ENCODE measurements around the gene FBXW12. TPM values are rescaled to one million over a fixed set of nuclear protein-coding genes. Genes with fewer than 3 reads are reported as not detected.
"Not testable (repeated sequence)": the region's sequence is repeated elsewhere in the genome, so short reads cannot be mapped to it uniquely, and the experiment has no call there.

Gene FBXW12
- total and polyA plus RNA-seq, 2 donors (not counting 1 experiment from before 2014, with no cell fraction given): not detected

- H4K20me1 ChIP-seq (ENCODE audit: control insufficient read depth, insufficient read depth, low read length, poor library complexity, severe bottlenecking); H3K4me2 ChIP-seq (replicated peaks; ENCODE audit: low read depth, low read length, poor library complexity, severe bottlenecking); H3K9ac ChIP-seq (ENCODE audit: low read length); H3K27ac Mint-ChIP-seq; CTCF ChIA-PET; H3K9me3 ChIP-seq (ENCODE audit: control extremely low read depth in 1 of 3, control insufficient read depth in 2 of 3, insufficient read depth in 1 of 3, low read length in 2 of 3); H3K79me2 ChIP-seq (ENCODE audit: control insufficient read depth, insufficient read depth, low read length); H3K4me3 ChIP-seq (ENCODE audit: control extremely low read depth in 1 of 5, extremely low read depth in 1 of 5, insufficient read depth in 1 of 5, low read depth in 2 of 5, low read length in 4 of 5); H3K9me3 Mint-ChIP-seq (ENCODE audit: insufficient read depth); intact Hi-C loops (cut with micrococcal nuclease); H3K4me1 Mint-ChIP-seq; POLR2A ChIA-PET; DNase-seq; H3K4me1 ChIP-seq (ENCODE audit: control insufficient read depth in 2 of 2, insufficient read depth in 2 of 2, low read length in 2 of 2); H3K4me3 Mint-ChIP-seq; ATAC-seq (ENCODE audit: low read depth); H3K36me3 ChIP-seq (replicated peaks in 1 of 2; ENCODE audit: control extremely low read depth in 1 of 2, control insufficient read depth in 1 of 2, extremely low read depth in 1 of 2, insufficient read depth in 2 of 2, low read length in 1 of 2); H2AFZ ChIP-seq (ENCODE audit: insufficient read depth, low read depth, low read length, poor library complexity, severe bottlenecking); H3K27ac ChIP-seq (ENCODE audit: low read length in 2 of 2): not testable (repeated sequence)
- H3K27me3 Mint-ChIP-seq: peaks cover 25% of the 10 kb centered on the region
- 72% methylated on average over 7 of the region's 15 CpGs for WGBS (ENCODE audit: insufficient coverage)
- H3K27me3 ChIP-seq (replicated peaks in 1 of 4; ENCODE audit: control extremely low read depth in 1 of 4, control insufficient read depth in 3 of 4, insufficient read depth in 4 of 4, low read length in 3 of 4): peaks cover 0 to 15% (median 2%) of the 10 kb centered on the region in 4 experiments
Observed at GRCh38 chr3:48333346-48334245, 38.4 kb upstream of the FBXW12 start, which contains the start of gene SPINK8. SPINK8 (minus strand) TSS chr3:48333661; CDS start chr3:48328341, 5,320 bp downstream.

GRCh38 chr3:48334605-48335004, 37.4 kb upstream of the FBXW12 start:
- H2AFZ ChIP-seq (ENCODE audit: insufficient read depth, low read depth, low read length, poor library complexity, severe bottlenecking): no peak overlapping the region
- H3K9me3 Mint-ChIP-seq (ENCODE audit: insufficient read depth): no peaks in the 10 kb centered on the region
- H3K79me2 ChIP-seq (ENCODE audit: control insufficient read depth, insufficient read depth, low read length): no peaks in the 10 kb centered on the region
- TF ChIP-seq EZH2 (IDR thresholded peaks at IDR 0.05; ENCODE audit: borderline replicate concordance, insufficient read depth, low read depth, low read length, poor library complexity, severe bottlenecking): no peak
- TF ChIP-seq, protein P1, sequence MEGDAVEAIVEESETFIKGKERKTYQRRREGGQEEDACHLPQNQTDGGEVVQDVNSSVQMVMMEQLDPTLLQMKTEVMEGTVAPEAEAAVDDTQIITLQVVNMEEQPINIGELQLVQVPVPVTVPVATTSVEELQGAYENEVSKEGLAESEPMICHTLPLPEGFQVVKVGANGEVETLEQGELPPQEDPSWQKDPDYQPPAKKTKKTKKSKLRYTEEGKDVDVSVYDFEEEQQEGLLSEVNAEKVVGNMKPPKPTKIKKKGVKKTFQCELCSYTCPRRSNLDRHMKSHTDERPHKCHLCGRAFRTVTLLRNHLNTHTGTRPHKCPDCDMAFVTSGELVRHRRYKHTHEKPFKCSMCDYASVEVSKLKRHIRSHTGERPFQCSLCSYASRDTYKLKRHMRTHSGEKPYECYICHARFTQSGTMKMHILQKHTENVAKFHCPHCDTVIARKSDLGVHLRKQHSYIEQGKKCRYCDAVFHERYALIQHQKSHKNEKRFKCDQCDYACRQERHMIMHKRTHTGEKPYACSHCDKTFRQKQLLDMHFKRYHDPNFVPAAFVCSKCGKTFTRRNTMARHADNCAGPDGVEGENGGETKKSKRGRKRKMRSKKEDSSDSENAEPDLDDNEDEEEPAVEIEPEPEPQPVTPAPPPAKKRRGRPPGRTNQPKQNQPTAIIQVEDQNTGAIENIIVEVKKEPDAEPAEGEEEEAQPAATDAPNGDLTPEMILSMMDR (IDR thresholded peaks at IDR 0.05): no peak
- H3K4me3 Mint-ChIP-seq: no peak overlapping the region
- H3K27me3 Mint-ChIP-seq: peaks cover 31% of the 10 kb centered on the region
- H3K4me1 ChIP-seq (ENCODE audit: control insufficient read depth in 2 of 2, insufficient read depth in 2 of 2, low read length in 2 of 2): no peaks in the 10 kb centered on the region
- CTCF ChIA-PET: no interaction called here
- intact Hi-C loops (cut with micrococcal nuclease): no loop called here
- H3K27me3 ChIP-seq (replicated peaks in 1 of 4; ENCODE audit: control extremely low read depth in 1 of 4, control insufficient read depth in 3 of 4, insufficient read depth in 4 of 4, low read length in 3 of 4): peaks cover 0 to 16% (median 2%) of the 10 kb centered on the region in 4 experiments
- peaks cover 0 to 3% (median 0%) of the 10 kb centered on the region in 3 donors for H3K9me3 ChIP-seq (ENCODE audit: control extremely low read depth in 1 of 3, control insufficient read depth in 2 of 3, insufficient read depth in 1 of 3, low read length in 2 of 3)
- no peak overlapping the region for H3K4me2 ChIP-seq (replicated peaks; ENCODE audit: low read depth, low read length, poor library complexity, severe bottlenecking)
- H3K4me1 Mint-ChIP-seq: no peaks in the 10 kb centered on the region
- no peaks in the 10 kb centered on the region for H4K20me1 ChIP-seq (ENCODE audit: control insufficient read depth, insufficient read depth, low read length, poor library complexity, severe bottlenecking)
- ATAC-seq (ENCODE audit: low read depth): no peak
- POLR2A ChIA-PET: no interaction called here
- WGBS (ENCODE audit: insufficient coverage): no CpG with 5 or more reads among the region's 3 CpGs
- H3K9ac ChIP-seq (ENCODE audit: low read length): no peak overlapping the region
- no peak overlapping the region for H3K4me3 ChIP-seq (ENCODE audit: control extremely low read depth in 1 of 5, extremely low read depth in 1 of 5, insufficient read depth in 1 of 5, low read depth in 2 of 5, low read length in 4 of 5)
- no peak for DNase-seq
- H3K36me3 ChIP-seq (replicated peaks in 1 of 2; ENCODE audit: control extremely low read depth in 1 of 2, control insufficient read depth in 1 of 2, extremely low read depth in 1 of 2, insufficient read depth in 2 of 2, low read length in 1 of 2): no peaks in the 10 kb centered on the region
- no peak overlapping the region for H3K27ac ChIP-seq (ENCODE audit: low read length in 2 of 2)
- no peak overlapping the region for H3K27ac Mint-ChIP-seq

DNA sequence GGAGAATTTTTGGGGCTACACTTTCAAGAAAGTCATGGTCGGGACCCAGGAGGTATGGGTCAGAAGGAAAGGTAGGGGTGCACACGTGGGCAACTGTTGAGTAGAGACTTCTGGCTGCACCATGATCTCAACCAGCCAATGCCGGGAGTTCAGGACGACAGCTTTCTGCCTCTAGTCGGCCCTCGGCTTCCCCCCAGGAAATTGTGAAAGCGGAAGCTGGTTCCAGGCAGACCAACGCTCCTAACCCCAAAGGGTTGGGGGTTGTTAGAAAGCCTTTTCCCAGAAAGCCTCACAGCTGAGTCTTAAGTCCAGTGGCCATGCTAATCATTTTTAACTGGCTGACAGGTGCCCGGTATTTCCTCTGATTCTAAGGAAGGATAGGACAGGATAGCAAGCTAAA, 36.7 kb upstream of the FBXW12 start:
- H3K27ac ChIP-seq (ENCODE audit: low read length in 2 of 2); intact Hi-C loops (cut with micrococcal nuclease); H4K20me1 ChIP-seq (ENCODE audit: control insufficient read depth, insufficient read depth, low read length, poor library complexity, severe bottlenecking); H3K9me3 Mint-ChIP-seq (ENCODE audit: insufficient read depth); H3K4me3 Mint-ChIP-seq; H3K4me3 ChIP-seq (ENCODE audit: control extremely low read depth in 1 of 5, extremely low read depth in 1 of 5, insufficient read depth in 1 of 5, low read depth in 2 of 5, low read length in 4 of 5); H2AFZ ChIP-seq (ENCODE audit: insufficient read depth, low read depth, low read length, poor library complexity, severe bottlenecking); H3K9ac ChIP-seq (ENCODE audit: low read length); H3K4me1 ChIP-seq (ENCODE audit: control insufficient read depth in 2 of 2, insufficient read depth in 2 of 2, low read length in 2 of 2); ATAC-seq (ENCODE audit: low read depth); H3K4me1 Mint-ChIP-seq; H3K4me2 ChIP-seq (replicated peaks; ENCODE audit: low read depth, low read length, poor library complexity, severe bottlenecking); H3K9me3 ChIP-seq (ENCODE audit: control extremely low read depth in 1 of 3, control insufficient read depth in 2 of 3, insufficient read depth in 1 of 3, low read length in 2 of 3); H3K27ac Mint-ChIP-seq; POLR2A ChIA-PET; H3K79me2 ChIP-seq (ENCODE audit: control insufficient read depth, insufficient read depth, low read length); H3K36me3 ChIP-seq (replicated peaks in 1 of 2; ENCODE audit: control extremely low read depth in 1 of 2, control insufficient read depth in 1 of 2, extremely low read depth in 1 of 2, insufficient read depth in 2 of 2, low read length in 1 of 2); DNase-seq: not testable (repeated sequence)
- CTCF ChIA-PET: interaction anchor here (0.6 to 1.0 kb wide), 2 partner anchors 66 to 1613 kb away, joined by 3 read pairs; no protein-coding TSS in a partner anchor
- H3K27me3 Mint-ChIP-seq: peaks cover 31% of the 10 kb centered on the region
- peaks cover 0 to 16% (median 2%) of the 10 kb centered on the region in 4 experiments for H3K27me3 ChIP-seq (replicated peaks in 1 of 4; ENCODE audit: control extremely low read depth in 1 of 4, control insufficient read depth in 3 of 4, insufficient read depth in 4 of 4, low read length in 3 of 4)
- 71% methylated on average over 9 of the region's 9 CpGs for WGBS (ENCODE audit: insufficient coverage)

All from B cell (primary cell).